Measurements from ENCODE around the gene HCFC1. TPM values are rescaled to one million over a fixed set of nuclear protein-coding genes. Genes with fewer than 3 reads are reported as not detected.

Gene HCFC1
- total RNA-seq, 1 experiment from 2014 or later, result 77.7 TPM

DNA sequence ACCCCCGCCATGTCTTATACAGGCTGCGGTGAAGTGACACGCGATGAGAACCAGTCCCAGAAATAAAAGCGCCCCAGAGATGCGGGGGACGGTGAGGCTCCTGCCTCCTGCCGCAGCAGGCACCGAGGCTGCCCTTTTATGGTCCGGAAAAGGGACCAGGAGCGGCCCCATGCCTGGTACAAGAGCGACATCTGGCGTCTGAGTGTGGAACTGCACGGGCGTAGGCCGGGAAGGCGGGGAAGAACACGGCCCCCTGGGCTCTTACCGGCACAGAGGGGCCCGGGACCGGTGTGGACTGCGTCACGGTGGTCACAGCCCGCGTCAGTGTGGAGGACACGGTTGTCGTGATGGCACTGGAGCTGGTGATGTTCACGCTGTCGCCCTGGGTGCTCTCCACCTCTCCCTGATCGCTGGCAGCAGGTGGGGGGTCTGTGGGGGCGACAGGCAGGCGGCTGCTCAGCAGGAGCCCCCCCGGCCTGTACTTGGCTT is 18.2 kb downstream of the HCFC1 start:
- intact Hi-C loops (cut with micrococcal nuclease; ENCODE audit: unreplicated experiment), result no loop called here
- Mint-ChIP-seq H3K36me3 (ENCODE audit: insufficient read depth, unreplicated experiment) (peaks cover 51% of the 10 kb centered on the region), H3K4me3 (ENCODE audit: low read depth, unreplicated experiment) (no peak overlapping the region), H3K9me3 (ENCODE audit: low read depth, unreplicated experiment) (no peaks in the 10 kb centered on the region), H3K27ac (ENCODE audit: unreplicated experiment) (peak overlapping the region; percentile 47), H3K4me1 (ENCODE audit: low read depth, unreplicated experiment) (no peaks in the 10 kb centered on the region), H3K27me3 (ENCODE audit: unreplicated experiment) (no peaks in the 10 kb centered on the region)
- no TSS peak for BruUV-seq (replicated peaks)
- TF ChIP-seq, protein P1, sequence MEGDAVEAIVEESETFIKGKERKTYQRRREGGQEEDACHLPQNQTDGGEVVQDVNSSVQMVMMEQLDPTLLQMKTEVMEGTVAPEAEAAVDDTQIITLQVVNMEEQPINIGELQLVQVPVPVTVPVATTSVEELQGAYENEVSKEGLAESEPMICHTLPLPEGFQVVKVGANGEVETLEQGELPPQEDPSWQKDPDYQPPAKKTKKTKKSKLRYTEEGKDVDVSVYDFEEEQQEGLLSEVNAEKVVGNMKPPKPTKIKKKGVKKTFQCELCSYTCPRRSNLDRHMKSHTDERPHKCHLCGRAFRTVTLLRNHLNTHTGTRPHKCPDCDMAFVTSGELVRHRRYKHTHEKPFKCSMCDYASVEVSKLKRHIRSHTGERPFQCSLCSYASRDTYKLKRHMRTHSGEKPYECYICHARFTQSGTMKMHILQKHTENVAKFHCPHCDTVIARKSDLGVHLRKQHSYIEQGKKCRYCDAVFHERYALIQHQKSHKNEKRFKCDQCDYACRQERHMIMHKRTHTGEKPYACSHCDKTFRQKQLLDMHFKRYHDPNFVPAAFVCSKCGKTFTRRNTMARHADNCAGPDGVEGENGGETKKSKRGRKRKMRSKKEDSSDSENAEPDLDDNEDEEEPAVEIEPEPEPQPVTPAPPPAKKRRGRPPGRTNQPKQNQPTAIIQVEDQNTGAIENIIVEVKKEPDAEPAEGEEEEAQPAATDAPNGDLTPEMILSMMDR (IDR thresholded peaks at IDR 0.05; ENCODE audit: unreplicated experiment), result peak; percentile 97
- DNase-seq, result peak; percentile 73
- CTCF ChIA-PET, result no interaction called here

GRCh38 chrX:153952373-153953026 is 19.1 kb downstream of the HCFC1 start:
- TF ChIP-seq, protein P1 (IDR thresholded peaks at IDR 0.05; ENCODE audit: unreplicated experiment), result no peak
- Mint-ChIP-seq H3K27me3 (ENCODE audit: unreplicated experiment) (no peaks in the 10 kb centered on the region), H3K36me3 (ENCODE audit: insufficient read depth, unreplicated experiment) (peaks cover 51% of the 10 kb centered on the region), H3K4me1 (ENCODE audit: low read depth, unreplicated experiment) (no peaks in the 10 kb centered on the region), H3K27ac (ENCODE audit: unreplicated experiment) (no peak overlapping the region), H3K4me3 (ENCODE audit: low read depth, unreplicated experiment) (no peak overlapping the region), H3K9me3 (ENCODE audit: low read depth, unreplicated experiment) (no peaks in the 10 kb centered on the region)
- no peak for DNase-seq
- CTCF ChIA-PET, result no interaction called here
- intact Hi-C loops (cut with micrococcal nuclease; ENCODE audit: unreplicated experiment), result no loop called here
- BruUV-seq (replicated peaks), result no TSS peak

DNA sequence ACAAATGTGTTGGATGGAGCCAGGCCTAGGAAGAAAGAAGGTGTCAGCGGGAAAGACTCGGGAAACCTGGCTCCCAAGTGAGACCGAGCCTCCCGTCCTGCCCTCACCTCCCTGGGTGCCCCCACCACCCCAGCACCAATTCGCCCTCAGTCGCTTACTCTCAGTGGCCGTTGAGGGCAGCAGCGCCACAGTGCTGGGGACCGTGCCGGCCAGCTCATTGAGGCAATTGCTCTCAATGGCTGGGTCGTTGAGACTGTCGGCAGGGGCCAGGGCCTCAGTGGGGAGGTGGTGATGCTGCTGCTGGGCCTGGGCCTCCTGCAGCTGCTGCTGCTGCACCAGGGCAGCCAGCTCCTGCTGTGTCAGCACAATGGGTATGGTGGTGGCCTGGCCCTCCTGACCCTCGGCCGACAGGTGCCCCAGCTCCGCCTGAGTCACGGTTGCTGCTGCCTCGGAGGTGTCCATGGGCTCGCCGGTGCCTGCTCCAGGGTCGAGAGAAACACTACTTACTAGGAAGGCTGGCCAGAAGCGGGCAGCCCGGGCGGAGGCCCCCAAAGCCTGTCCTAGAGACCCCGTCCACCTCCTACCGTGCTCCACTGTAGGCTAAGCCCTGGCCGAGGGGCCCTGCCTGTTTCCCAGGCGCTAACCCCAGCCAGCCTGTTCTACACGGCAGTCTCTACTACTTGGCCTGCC is 19.8 kb downstream of the HCFC1 start:
- Mint-ChIP-seq H3K9me3 (ENCODE audit: low read depth, unreplicated experiment) (no peaks in the 10 kb centered on the region), H3K4me1 (ENCODE audit: low read depth, unreplicated experiment) (no peaks in the 10 kb centered on the region), H3K27ac (ENCODE audit: unreplicated experiment) (no peak overlapping the region), H3K27me3 (ENCODE audit: unreplicated experiment) (no peaks in the 10 kb centered on the region), H3K36me3 (ENCODE audit: insufficient read depth, unreplicated experiment) (peaks cover 54% of the 10 kb centered on the region), H3K4me3 (ENCODE audit: low read depth, unreplicated experiment) (no peak overlapping the region)
- no peak for DNase-seq
- TF ChIP-seq, protein P1 (IDR thresholded peaks at IDR 0.05; ENCODE audit: unreplicated experiment), result no peak
- CTCF ChIA-PET, result no interaction called here
- intact Hi-C loops (cut with micrococcal nuclease; ENCODE audit: unreplicated experiment), result no loop called here
- BruUV-seq (replicated peaks), result no TSS peak

DNA sequence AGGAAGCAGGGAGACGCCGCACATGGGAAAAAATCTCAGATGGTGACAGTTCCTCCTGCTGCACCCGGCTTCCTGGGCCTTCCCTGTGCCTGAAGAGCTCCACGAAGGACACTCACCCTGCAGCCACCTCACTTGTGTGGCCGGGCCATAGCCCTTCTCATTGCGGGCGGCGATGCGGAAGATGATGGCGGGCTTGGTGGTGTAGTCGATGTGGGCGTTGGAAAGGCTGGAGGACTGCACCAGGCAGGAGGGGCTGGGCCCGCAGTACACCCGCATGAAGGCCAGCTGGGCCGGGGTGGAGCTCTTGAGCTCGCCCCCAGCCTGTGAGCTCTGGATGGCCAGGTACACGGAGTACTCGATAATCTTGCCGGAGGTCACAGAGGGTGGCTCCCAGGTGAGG is 21.5 kb downstream of the HCFC1 start:
- peaks cover 50% of the 10 kb centered on the region for H3K36me3 Mint-ChIP-seq (ENCODE audit: insufficient read depth, unreplicated experiment)
- TF ChIP-seq, protein P1 (IDR thresholded peaks at IDR 0.05; ENCODE audit: unreplicated experiment), result no peak
- no peaks in the 10 kb centered on the region for H3K4me1 Mint-ChIP-seq (ENCODE audit: low read depth, unreplicated experiment)
- H3K27me3 Mint-ChIP-seq (ENCODE audit: unreplicated experiment), result no peaks in the 10 kb centered on the region
- intact Hi-C loops (cut with micrococcal nuclease; ENCODE audit: unreplicated experiment), result no loop called here
- DNase-seq, result no peak
- no TSS peak for BruUV-seq (replicated peaks)
- CTCF ChIA-PET, result no interaction called here
- no peak overlapping the region for H3K27ac Mint-ChIP-seq (ENCODE audit: unreplicated experiment)
- H3K4me3 Mint-ChIP-seq (ENCODE audit: low read depth, unreplicated experiment), result no peak overlapping the region
- H3K9me3 Mint-ChIP-seq (ENCODE audit: low read depth, unreplicated experiment), result no peaks in the 10 kb centered on the region
